Motor neuron (in vitro differentiated cells): ENCODE results near the gene ATP8B4. TPM values are rescaled to one million over a fixed set of nuclear protein-coding genes. Genes with fewer than 3 reads are reported as not detected.
"Not testable (repeated sequence)": the region's sequence is repeated elsewhere in the genome, so short reads cannot be mapped to it uniquely, and the experiment has no call there.

Experiments used
- ATAC-seq, 8 experiments: fragments of 200-7000 bp; cut with Tn5 transposase; replicated peaks in 6 of 8; 2 replicates each; pipeline ENCODE4 v1.8.0; 2021; ENCODE audit warnings: mild to moderate bottlenecking in 8 of 8, moderate library complexity in 8 of 8
- H3K27ac ChIP-seq, 2 donors: fragments of 250-450 bp; sonication (Bioruptor Pico); 2 replicates each; pipeline ENCODE4 v1.9.0; 2021; ENCODE audit warnings: antibody characterized with exemption in 2 of 2, mild to moderate bottlenecking in 2 of 2, moderate library complexity in 1 of 2
- H3K4me1 ChIP-seq, 2 donors: fragments of 250-450 bp; sonication (Bioruptor Pico); replicated peaks in 1 of 2; 2 replicates each; pipeline ENCODE4 v1.6.1; 2021; ENCODE audit warnings: antibody characterized with exemption in 2 of 2, mild to moderate bottlenecking in 2 of 2, moderate library complexity in 1 of 2
- H3K4me3 ChIP-seq, 5 donors: fragments of 250-450 bp; sonication (Bioruptor Pico); 2 replicates each; pipeline ENCODE4 v1.9.0; 2021; ENCODE audit warnings: antibody characterized with exemption in 5 of 5, mild to moderate bottlenecking in 5 of 5, moderate library complexity in 4 of 5
- WGBS, 10 experiments: fragments of 450-650 bp; shearing (Covaris generic); methylation state at CpG; one replicate each; pipeline ENCODE4 v1.0.0; 2022; 5-methylcytosine and 5-hydroxymethylcytosine counted together
- in situ Hi-C, 9 experiments: fragments of 400-800 bp; cut with MboI; loops; one replicate each; pipeline ENCODE4 v1.15.0; 2021; ENCODE audit warnings: low sequenced_read_pairs in 9 of 9, low pct_unique_long_range_greater_than_20kb in 2 of 9; ENCODE audit not compliant: unreplicated experiment in 9 of 9
- total RNA-seq, 8 experiments: library from RNA; unstranded; fragments of 300-600 nt; gene quantifications; 2 replicates each; pipeline versions ENCODE4 v1.2.3 to v1.2.4, GENCODE V29; 2022

ATP8B4 gene, protein sequence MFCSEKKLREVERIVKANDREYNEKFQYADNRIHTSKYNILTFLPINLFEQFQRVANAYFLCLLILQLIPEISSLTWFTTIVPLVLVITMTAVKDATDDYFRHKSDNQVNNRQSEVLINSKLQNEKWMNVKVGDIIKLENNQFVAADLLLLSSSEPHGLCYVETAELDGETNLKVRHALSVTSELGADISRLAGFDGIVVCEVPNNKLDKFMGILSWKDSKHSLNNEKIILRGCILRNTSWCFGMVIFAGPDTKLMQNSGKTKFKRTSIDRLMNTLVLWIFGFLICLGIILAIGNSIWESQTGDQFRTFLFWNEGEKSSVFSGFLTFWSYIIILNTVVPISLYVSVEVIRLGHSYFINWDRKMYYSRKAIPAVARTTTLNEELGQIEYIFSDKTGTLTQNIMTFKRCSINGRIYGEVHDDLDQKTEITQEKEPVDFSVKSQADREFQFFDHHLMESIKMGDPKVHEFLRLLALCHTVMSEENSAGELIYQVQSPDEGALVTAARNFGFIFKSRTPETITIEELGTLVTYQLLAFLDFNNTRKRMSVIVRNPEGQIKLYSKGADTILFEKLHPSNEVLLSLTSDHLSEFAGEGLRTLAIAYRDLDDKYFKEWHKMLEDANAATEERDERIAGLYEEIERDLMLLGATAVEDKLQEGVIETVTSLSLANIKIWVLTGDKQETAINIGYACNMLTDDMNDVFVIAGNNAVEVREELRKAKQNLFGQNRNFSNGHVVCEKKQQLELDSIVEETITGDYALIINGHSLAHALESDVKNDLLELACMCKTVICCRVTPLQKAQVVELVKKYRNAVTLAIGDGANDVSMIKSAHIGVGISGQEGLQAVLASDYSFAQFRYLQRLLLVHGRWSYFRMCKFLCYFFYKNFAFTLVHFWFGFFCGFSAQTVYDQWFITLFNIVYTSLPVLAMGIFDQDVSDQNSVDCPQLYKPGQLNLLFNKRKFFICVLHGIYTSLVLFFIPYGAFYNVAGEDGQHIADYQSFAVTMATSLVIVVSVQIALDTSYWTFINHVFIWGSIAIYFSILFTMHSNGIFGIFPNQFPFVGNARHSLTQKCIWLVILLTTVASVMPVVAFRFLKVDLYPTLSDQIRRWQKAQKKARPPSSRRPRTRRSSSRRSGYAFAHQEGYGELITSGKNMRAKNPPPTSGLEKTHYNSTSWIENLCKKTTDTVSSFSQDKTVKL
- total RNA-seq: 1 to 10 TPM in 5 of 8 experiments, under 1 TPM in 3; 0.22 to 2.2 (median 1.1) TPM

DNA sequence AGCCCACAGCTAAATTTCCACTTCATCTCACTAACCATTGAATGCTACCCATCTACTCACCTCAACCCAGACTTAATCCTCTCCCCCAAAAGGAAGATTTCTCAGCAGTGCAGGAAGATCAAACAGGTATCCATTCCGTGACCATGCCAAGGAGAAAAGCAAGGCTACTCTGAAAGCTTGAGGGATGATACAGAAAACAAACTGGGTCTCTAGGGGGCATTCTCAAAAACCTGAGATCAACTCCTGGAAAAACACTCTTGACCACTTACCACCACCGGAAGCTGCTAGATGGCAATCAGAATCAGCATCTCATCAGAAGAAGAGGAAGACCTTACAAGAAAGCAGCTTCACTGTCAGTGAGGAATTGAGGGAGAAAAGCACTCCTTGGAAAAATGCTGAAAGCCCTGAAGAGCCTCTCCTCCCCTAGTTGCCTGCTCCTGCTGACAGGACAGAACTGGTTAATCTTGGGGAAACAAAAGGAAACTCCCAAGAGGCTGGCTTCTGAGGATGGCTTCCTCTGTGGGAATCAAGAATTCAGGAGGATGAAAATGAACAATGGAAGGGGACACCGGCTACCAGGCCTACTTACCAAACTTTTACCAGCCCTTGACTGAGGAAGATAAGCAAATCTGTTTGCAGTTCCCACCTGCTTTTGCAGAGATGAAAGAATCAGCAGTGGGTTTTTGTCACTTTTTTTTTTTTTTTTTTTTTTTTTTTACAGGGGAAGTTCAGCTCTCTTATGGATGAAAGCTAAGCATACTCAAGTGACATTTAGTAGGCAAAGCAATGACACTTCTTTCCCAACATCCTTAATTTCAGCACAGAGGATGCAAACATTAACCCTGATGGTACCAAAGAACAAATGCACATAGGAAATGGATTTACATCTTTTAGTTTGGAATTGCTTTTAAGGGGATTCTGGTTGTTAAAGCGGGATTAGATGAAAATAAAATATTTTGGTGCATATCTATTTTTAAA, at the start of gene ATP8B4:
TSS of gene ATP8B4 (minus strand) at position 171 of the 978 bp plus-strand sequence. CDS start 12,267 bp downstream, outside the sequence.
- in situ Hi-C loops: no loop called here
- H3K27ac ChIP-seq: no peak within 1 kb of the TSS
- ATAC-seq: peak in 1 of 8 experiments; percentile 41
- WGBS, 10 experiments: 46 to 100% (median 58%) methylated on average over 1 to 4 of the region's 4 CpGs
- peak within 1 kb of the TSS in 1 of 5 donors; percentile 12 for H3K4me3 ChIP-seq
- peaks cover 0 to 3% of the 10 kb centered on the region in 2 donors for H3K4me1 ChIP-seq

GRCh38 chr15:50168379-50168778, 49.3 kb upstream of the ATP8B4 start:
- Histone ChIP-seq H3K4me1 (no peaks in the 10 kb centered on the region), H3K27ac (no peak overlapping the region), H3K4me3 (no peak overlapping the region)
- ATAC-seq: peak in 1 of 8 experiments; percentile 76
- in situ Hi-C loops: no loop called here
- 33 to 88% (median 80%) methylated on average over 1 to 3 of the region's 4 CpGs; no CpG with 5 or more reads in 5 of the 10 experiments for WGBS, 10 experiments

- Histone ChIP-seq H3K27ac (no peak overlapping the region), H3K4me3 (no peak overlapping the region), H3K4me1 (no peaks in the 10 kb centered on the region)
- in situ Hi-C loops: no loop called here
- no peak for ATAC-seq
Observed at GRCh38 chr15:50167110-50167509, 48.1 kb upstream of the ATP8B4 start.

DNA sequence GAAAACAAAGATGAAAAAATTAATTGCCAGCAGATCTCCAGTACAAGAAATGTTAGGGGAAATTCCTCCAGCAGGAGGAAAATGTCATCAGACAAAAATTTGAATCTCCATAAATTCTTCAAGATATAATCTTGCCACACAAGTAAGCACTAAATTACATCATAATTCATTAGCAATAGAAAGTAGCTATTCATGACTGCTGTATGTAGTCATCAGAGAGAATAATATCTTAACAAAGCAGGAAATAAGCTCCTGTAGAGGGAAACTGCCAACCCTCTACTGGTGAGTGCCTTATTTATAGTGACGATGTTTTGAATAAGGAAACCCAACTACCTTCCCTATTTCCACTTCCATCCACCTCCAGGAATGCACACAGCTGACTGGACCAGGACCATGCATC, 47.2 kb upstream of the ATP8B4 start:
- peak in 5 of 8 experiments; percentile 41 to 98 (median 81) for ATAC-seq
- WGBS, 10 experiments: 0 to 86% (median 33%) methylated on average over 1 of the region's 1 CpG; no CpG with 5 or more reads in 7 of the 10 experiments
- in situ Hi-C loops: no loop called here
- no peaks in the 10 kb centered on the region for H3K4me1 ChIP-seq
- no peak overlapping the region for H3K27ac ChIP-seq
- H3K4me3 ChIP-seq: no peak overlapping the region

GRCh38 chr15:50164458-50164857, 45.4 kb upstream of the ATP8B4 start:
- ATAC-seq: no peak
- 80 to 100% (median 83%) methylated on average over 1 of the region's 1 CpG; no CpG with 5 or more reads in 6 of the 10 experiments for WGBS, 10 experiments
- Histone ChIP-seq H3K4me1 (no peaks in the 10 kb centered on the region), H3K4me3 (no peak overlapping the region), H3K27ac (no peak overlapping the region)
- in situ Hi-C loops: no loop called here

DNA sequence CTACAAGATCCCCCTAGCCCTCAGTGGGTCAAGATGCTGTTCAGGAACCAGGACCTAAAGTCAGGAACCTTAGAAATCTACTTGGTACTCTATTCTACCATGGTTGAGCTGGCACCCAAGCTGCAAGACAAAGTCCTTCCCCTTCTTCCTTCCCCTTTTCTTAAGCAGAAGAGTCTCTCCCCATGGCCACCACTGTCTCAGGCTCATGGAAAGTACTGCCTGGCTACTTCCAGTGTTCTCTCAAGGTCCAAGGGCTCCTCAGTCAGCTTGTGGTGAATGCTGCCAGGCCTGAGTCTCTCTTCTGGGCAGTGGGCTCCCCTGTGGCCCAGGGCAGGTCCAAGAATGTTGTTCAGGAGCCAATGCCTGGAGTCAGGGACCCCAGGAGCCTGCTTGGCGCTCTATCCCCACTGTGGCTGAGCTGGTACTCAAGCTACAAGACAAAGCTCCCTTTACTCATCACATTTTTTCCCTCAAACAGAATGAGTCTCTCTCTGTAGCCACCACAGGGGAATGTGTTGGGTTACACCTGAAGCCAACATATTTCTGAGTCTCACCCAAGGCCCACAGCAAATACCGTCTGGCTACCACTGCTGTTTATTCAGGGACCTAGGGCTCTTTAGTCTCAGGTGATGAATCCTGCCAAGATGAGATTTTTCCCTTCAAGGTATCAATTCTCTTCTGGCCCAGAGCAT, 44.8 kb upstream of the ATP8B4 start:
- in situ Hi-C loops: no loop called here
- 43 to 100% (median 80%) methylated on average over 1 of the region's 2 CpGs; no CpG with 5 or more reads in 5 of the 10 experiments for WGBS, 10 experiments
- no peak for ATAC-seq

DNA sequence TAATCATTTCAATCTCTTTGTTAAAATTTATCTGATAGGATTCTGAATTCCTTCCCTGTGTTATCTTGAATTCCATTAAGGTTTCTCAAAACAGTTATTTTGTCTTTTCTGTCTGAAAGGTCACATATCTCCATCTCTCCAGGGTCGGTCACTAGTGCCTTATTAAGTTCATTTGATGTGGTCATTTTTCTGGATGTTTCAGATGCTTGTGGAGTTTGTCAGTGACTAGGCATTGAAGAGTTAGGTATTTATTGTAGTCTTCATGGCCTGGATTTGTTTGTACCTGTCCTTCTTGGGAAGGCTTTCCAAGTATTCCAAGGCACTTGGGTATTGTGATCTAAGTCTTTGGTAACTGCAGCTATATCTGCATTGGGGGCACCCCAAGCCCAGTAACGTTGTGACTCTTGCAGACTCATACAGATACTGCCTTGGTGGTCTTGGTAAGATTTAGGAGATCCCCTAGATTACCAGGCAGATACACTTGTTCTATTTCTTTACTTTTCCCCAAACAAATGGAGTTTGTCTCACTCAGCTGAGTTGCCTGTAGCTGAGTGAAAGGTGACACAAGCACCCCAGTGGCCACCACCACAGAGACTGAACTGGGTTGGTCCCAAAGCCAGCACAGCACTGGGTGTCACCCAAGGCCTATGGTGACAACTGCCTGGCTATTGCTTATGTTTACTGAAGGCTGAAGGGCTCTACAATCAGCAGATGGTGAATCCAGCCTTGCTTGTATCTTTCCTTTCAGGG, 44.1 kb upstream of the ATP8B4 start:
- Histone ChIP-seq H3K4me1 (no peaks in the 10 kb centered on the region), H3K27ac (no peak overlapping the region), H3K4me3 (no peak overlapping the region)
- 0 to 100% (median 64%) methylated on average over 1 to 2 of the region's 2 CpGs; no CpG with 5 or more reads in 2 of the 10 experiments for whole genome bisulfite sequencing, 10 experiments
- in situ Hi-C loops: no loop called here
- ATAC-seq: no peak

More for the DNA sequence above, 44.8 kb upstream of the ATP8B4 start:
- Histone ChIP-seq H3K4me3 (no peak overlapping the region), H3K27ac (no peak overlapping the region), H3K4me1 (no peaks in the 10 kb centered on the region)

- not testable (repeated sequence) for H3K4me1 ChIP-seq, H3K27ac ChIP-seq, ATAC-seq, H3K4me3 ChIP-seq
- WGBS, 10 experiments: no CpG with 5 or more reads among the region's 28 CpGs
- in situ Hi-C loops: loop anchor here in 1 of 9 experiments (10.0 kb wide), 1 partner anchor 157 kb away; no protein-coding TSS in a partner anchor
Observed at GRCh38 chr15:50158236-50158635, 39.2 kb upstream of the ATP8B4 start.

DNA sequence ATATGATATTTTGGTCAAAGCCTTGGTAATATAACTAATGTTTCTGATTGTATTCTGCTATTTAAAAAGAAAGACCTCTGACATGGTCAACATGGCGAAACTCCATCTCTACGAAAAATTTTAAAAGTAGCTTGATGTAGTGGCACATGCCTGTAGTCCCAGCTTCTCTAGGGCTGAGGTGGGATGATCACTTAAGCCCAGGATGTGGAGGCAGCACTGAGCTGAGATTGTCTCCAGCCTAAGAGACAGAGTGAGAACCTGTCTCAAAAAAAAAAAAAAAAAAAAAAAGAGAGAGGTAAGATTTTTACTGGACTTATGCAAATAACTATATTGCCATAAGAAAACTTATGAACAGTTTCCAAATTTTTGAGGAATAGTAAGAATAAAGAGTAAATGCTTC, 32.4 kb upstream of the ATP8B4 start:
- in situ Hi-C loops: loop anchor here in 1 of 9 experiments (10.0 kb wide), 1 partner anchor 163 kb away; no protein-coding TSS in a partner anchor
- WGBS, 10 experiments: 47 to 91% (median 88%) methylated on average over 2 of the region's 2 CpGs; no CpG with 5 or more reads in 3 of the 10 experiments
- no peak overlapping the region for H3K27ac ChIP-seq
- no peak for ATAC-seq
- H3K4me1 ChIP-seq: no peaks in the 10 kb centered on the region
- H3K4me3 ChIP-seq: no peak overlapping the region

DNA sequence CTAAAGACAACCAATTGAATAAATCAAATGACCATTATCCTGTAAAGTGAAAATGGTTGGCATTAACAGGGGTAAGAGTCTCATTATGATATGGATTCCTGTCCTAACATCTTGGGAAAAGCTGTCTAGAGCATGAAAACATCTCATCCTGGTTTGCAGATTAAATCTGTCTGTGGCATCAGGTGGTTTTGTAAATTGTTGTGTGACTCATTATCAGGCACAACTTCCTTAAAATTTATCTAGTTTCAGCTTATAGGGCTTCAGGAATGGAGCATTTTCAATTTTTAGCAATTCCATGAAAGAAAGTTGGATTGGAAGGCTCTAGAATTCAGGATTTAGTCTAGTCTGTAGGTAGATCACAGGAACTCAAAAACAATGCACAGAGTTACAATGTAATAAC, 31.8 kb upstream of the ATP8B4 start:
- no peak overlapping the region for H3K27ac ChIP-seq
- ATAC-seq: no peak
- in situ Hi-C loops: loop anchor here in 1 of 9 experiments (10.0 kb wide), 1 partner anchor 164 kb away; no protein-coding TSS in a partner anchor
- H3K4me3 ChIP-seq: no peak overlapping the region
- H3K4me1 ChIP-seq: no peaks in the 10 kb centered on the region

GRCh38 chr15:50150349-50150748, 31.3 kb upstream of the ATP8B4 start:
- in situ Hi-C loops: loop anchor here in 1 of 9 experiments (10.0 kb wide), 1 partner anchor 164 kb away; no protein-coding TSS in a partner anchor
- WGBS, 10 experiments: 59 to 100% (median 88%) methylated on average over 1 to 3 of the region's 3 CpGs; no CpG with 5 or more reads in 1 of the 10 experiments
- no peak overlapping the region for H3K4me3 ChIP-seq

More at GRCh38 chr15:50150349-50150748, 31.3 kb upstream of the ATP8B4 start:
- ATAC-seq: no peak
- no peaks in the 10 kb centered on the region for H3K4me1 ChIP-seq
- H3K27ac ChIP-seq: no peak overlapping the region
